ENCODE results near the gene DYNC1I2. TPM values are rescaled to one million over a fixed set of nuclear protein-coding genes. Genes with fewer than 3 reads are reported as not detected.
"Not testable (repeated sequence)": the region's sequence is repeated elsewhere in the genome, so short reads cannot be mapped to it uniquely, and the experiment has no call there.

The DYNC1I2 gene
- total and polyA plus RNA-seq, 2 experiments from 2014 or later: 62.2 to 82.4 TPM

- H3K36me3 ChIP-seq: no peaks in the 10 kb centered on the region
- H3K4me1 ChIP-seq (ENCODE audit: low read depth): no peaks in the 10 kb centered on the region
- no peaks in the 10 kb centered on the region for H3K27me3 ChIP-seq
- H3K4me3 ChIP-seq: no peak overlapping the region
- H3K27ac ChIP-seq: no peak overlapping the region
- no peak for TF ChIP-seq CTCF (IDR thresholded peaks at IDR 0.05; ENCODE audit: low read depth, low read length)
- peak in 1 of 2 donors; percentile 45 for DNase-seq (ENCODE audit: low read depth in 1 of 2, low spot score in 1 of 2)
- no peaks in the 10 kb centered on the region for H3K9me3 ChIP-seq (ENCODE audit: low read depth)
Observed at GRCh38 chr2:171762879-171763573, 75.8 kb downstream of the DYNC1I2 start.

GRCh38 chr2:171763602-171764001, 76.3 kb downstream of the DYNC1I2 start:
- Histone ChIP-seq H3K4me3 (no peak overlapping the region), H3K4me1 (ENCODE audit: low read depth) (no peaks in the 10 kb centered on the region), H3K9me3 (ENCODE audit: low read depth) (no peaks in the 10 kb centered on the region), H3K27me3 (no peaks in the 10 kb centered on the region), H3K36me3 (no peaks in the 10 kb centered on the region), H3K27ac (no peak overlapping the region)
- DNase-seq (ENCODE audit: low read depth in 1 of 2, low spot score in 1 of 2): no peak
- TF ChIP-seq CTCF (IDR thresholded peaks at IDR 0.05; ENCODE audit: low read depth, low read length): no peak

- Histone ChIP-seq H3K4me3 (no peak overlapping the region), H3K27ac (no peak overlapping the region), H3K4me1 (ENCODE audit: low read depth) (no peaks in the 10 kb centered on the region), H3K27me3 (no peaks in the 10 kb centered on the region), H3K36me3 (no peaks in the 10 kb centered on the region), H3K9me3 (ENCODE audit: low read depth) (no peaks in the 10 kb centered on the region)
- no peak for DNase-seq (ENCODE audit: low read depth in 1 of 2, low spot score in 1 of 2)
- TF ChIP-seq CTCF (IDR thresholded peaks at IDR 0.05; ENCODE audit: low read depth, low read length): no peak
Observed at GRCh38 chr2:171771463-171771862, 84.2 kb downstream of the DYNC1I2 start.

GRCh38 chr2:171772373-171772772, 85.1 kb downstream of the DYNC1I2 start:
- H3K27ac ChIP-seq: no peak overlapping the region
- H3K4me3 ChIP-seq: no peak overlapping the region
- TF ChIP-seq CTCF (IDR thresholded peaks at IDR 0.05; ENCODE audit: low read depth, low read length): no peak
- no peaks in the 10 kb centered on the region for H3K36me3 ChIP-seq
- DNase-seq (ENCODE audit: low read depth in 1 of 2, low spot score in 1 of 2): no peak
- H3K4me1 ChIP-seq (ENCODE audit: low read depth): no peaks in the 10 kb centered on the region
- no peaks in the 10 kb centered on the region for H3K27me3 ChIP-seq
- H3K9me3 ChIP-seq (ENCODE audit: low read depth): no peaks in the 10 kb centered on the region

- H3K36me3 ChIP-seq; H3K27me3 ChIP-seq; DNase-seq (ENCODE audit: low read depth in 1 of 2, low spot score in 1 of 2); H3K4me3 ChIP-seq; H3K27ac ChIP-seq; H3K9me3 ChIP-seq (ENCODE audit: low read depth); H3K4me1 ChIP-seq (ENCODE audit: low read depth): not testable (repeated sequence)
Observed at GRCh38 chr2:171774581-171774980, 87.3 kb downstream of the DYNC1I2 start.

- Histone ChIP-seq H3K9me3 (ENCODE audit: low read depth) (no peaks in the 10 kb centered on the region), H3K36me3 (peaks cover 16% of the 10 kb centered on the region), H3K4me1 (ENCODE audit: low read depth) (no peaks in the 10 kb centered on the region), H3K27ac (no peak overlapping the region), H3K4me3 (no peak overlapping the region), H3K27me3 (no peaks in the 10 kb centered on the region)
- TF ChIP-seq CTCF (IDR thresholded peaks at IDR 0.05; ENCODE audit: low read depth, low read length): no peak
- DNase-seq (ENCODE audit: low read depth in 1 of 2, low spot score in 1 of 2): no peak
Observed at GRCh38 chr2:171778515-171778914, 91.2 kb downstream of the DYNC1I2 start.
